ENCODE measurements around the gene NAP1L4.

NAP1L4 gene

GRCh38 chr11:2961080-2961479, 31.0 kb downstream of the NAP1L4 start:
- in situ Hi-C loops (cut with MboI; ENCODE audit: low sequenced_read_pairs), result no loop called here

- in situ Hi-C loops (cut with MboI; ENCODE audit: low sequenced_read_pairs), result no loop called here
Measured at GRCh38 chr11:2960139-2960538, 32.0 kb downstream of the NAP1L4 start.

- in situ Hi-C loops (cut with MboI; ENCODE audit: low sequenced_read_pairs), result no loop called here
Measured at GRCh38 chr11:2958251-2958650, 33.9 kb downstream of the NAP1L4 start.

GRCh38 chr11:2955906-2956476, 36.1 kb downstream of the NAP1L4 start:
- in situ Hi-C loops (cut with MboI; ENCODE audit: low sequenced_read_pairs), result no loop called here

GRCh38 chr11:2954263-2954662, 37.9 kb downstream of the NAP1L4 start:
- in situ Hi-C loops (cut with MboI; ENCODE audit: low sequenced_read_pairs), result no loop called here

GRCh38 chr11:2952290-2952689, 39.8 kb downstream of the NAP1L4 start:
- in situ Hi-C loops (cut with MboI; ENCODE audit: low sequenced_read_pairs), result no loop called here

- in situ Hi-C loops (cut with MboI; ENCODE audit: low sequenced_read_pairs), result no loop called here
Measured at GRCh38 chr11:2951231-2952110, 40.7 kb downstream of the NAP1L4 start.

- in situ Hi-C loops (cut with MboI; ENCODE audit: low sequenced_read_pairs), result no loop called here
Measured at GRCh38 chr11:2950825-2951224, 41.3 kb downstream of the NAP1L4 start.

GRCh38 chr11:2949920-2950319, 42.2 kb downstream of the NAP1L4 start:
- in situ Hi-C loops (cut with MboI; ENCODE audit: low sequenced_read_pairs), result no loop called here

GRCh38 chr11:2947744-2948143, 44.4 kb downstream of the NAP1L4 start:
- in situ Hi-C loops (cut with MboI; ENCODE audit: low sequenced_read_pairs), result no loop called here

GRCh38 chr11:2945757-2946287, 46.3 kb downstream of the NAP1L4 start:
- in situ Hi-C loops (cut with MboI; ENCODE audit: low sequenced_read_pairs), result no loop called here

- in situ Hi-C loops (cut with MboI; ENCODE audit: low sequenced_read_pairs), result no loop called here
Measured at GRCh38 chr11:2945031-2945756, 46.9 kb downstream of the NAP1L4 start.

- in situ Hi-C loops (cut with MboI; ENCODE audit: low sequenced_read_pairs), result no loop called here
Measured at GRCh38 chr11:2944530-2944929, 47.6 kb downstream of the NAP1L4 start.

- in situ Hi-C loops (cut with MboI; ENCODE audit: low sequenced_read_pairs), result no loop called here
Measured at GRCh38 chr11:2943711-2944118, 48.4 kb downstream of the NAP1L4 start.

GRCh38 chr11:2942872-2943710, 49.0 kb downstream of the NAP1L4 start:
- in situ Hi-C loops (cut with MboI; ENCODE audit: low sequenced_read_pairs), result no loop called here

GRCh38 chr11:2942447-2942846, 49.7 kb downstream of the NAP1L4 start:
- in situ Hi-C loops (cut with MboI; ENCODE audit: low sequenced_read_pairs), result no loop called here

- in situ Hi-C loops (cut with MboI; ENCODE audit: low sequenced_read_pairs), result no loop called here
Measured at GRCh38 chr11:2940921-2941821, 51.0 kb downstream of the NAP1L4 start.

GRCh38 chr11:2940147-2940920, 51.8 kb downstream of the NAP1L4 start:
- in situ Hi-C loops (cut with MboI; ENCODE audit: low sequenced_read_pairs), result no loop called here
